ENCODE data around the gene ITPR2.
A peak's percentile ranks its signal among the peaks of the same experiment; 100 is the strongest.

Gene ITPR2

DNA sequence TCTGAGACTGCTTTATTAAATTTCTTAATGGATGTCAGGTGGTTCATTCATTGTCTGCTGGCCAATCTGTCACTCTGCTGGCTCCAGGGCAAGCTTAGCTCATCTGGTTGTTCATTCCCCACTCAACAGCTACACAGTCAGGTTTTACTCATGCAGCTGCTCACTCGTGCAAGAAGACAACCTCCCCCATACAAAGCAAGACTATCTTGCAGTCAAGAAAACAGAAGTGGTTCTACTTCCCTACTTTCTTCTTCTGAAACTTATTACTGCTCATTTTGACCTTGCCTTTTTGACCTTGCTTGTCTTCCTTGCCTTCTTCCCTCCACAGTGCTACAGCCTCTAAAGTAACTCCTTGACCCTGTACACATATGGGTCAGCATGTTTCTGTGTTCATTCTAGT is 359.7 kb downstream of the ITPR2 start:
- no peak overlapping the region for H3K27ac ChIP-seq (ENCODE audit: low read depth, low read length)
- peaks cover 0 to 1% of the 10 kb centered on the region in 2 experiments for H3K4me1 ChIP-seq (ENCODE audit: control insufficient read depth in 1 of 2, insufficient read depth in 2 of 2, low read length in 2 of 2)
- no peak overlapping the region for H2AFZ ChIP-seq (ENCODE audit: insufficient read depth, low read length, poor library complexity)
- no peak overlapping the region for H4K12ac ChIP-seq (ENCODE audit: low read depth, low read length)
- H3K79me2 ChIP-seq (ENCODE audit: control insufficient read depth, insufficient read depth, low read length, poor library complexity), result no peaks in the 10 kb centered on the region
- no peak overlapping the region for H3K4me3 ChIP-seq (ENCODE audit: low read depth, low read length)
- no peak overlapping the region for H4K91ac ChIP-seq (ENCODE audit: low read depth, low read length)
- H3K4me2 ChIP-seq (ENCODE audit: low read length), result no peak overlapping the region
- no peak overlapping the region for H3K14ac ChIP-seq (ENCODE audit: low read length)
- H3K9ac ChIP-seq (ENCODE audit: low read length), result no peak overlapping the region
- no peak overlapping the region for H2BK120ac ChIP-seq (ENCODE audit: insufficient read depth, low read length, poor library complexity)
- H2BK5ac ChIP-seq (ENCODE audit: low read depth, low read length, poor library complexity), result no peak overlapping the region
- H3K18ac ChIP-seq (ENCODE audit: low read length), result no peak overlapping the region
- no peak overlapping the region for H2BK12ac ChIP-seq (ENCODE audit: low read length)
- H3K23ac ChIP-seq (ENCODE audit: low read length), result no peak overlapping the region
- H3K4ac ChIP-seq (ENCODE audit: low read depth, low read length), result no peak overlapping the region
- no peaks in the 10 kb centered on the region for H3K79me1 ChIP-seq (ENCODE audit: low read length)
- peaks cover 0 to 3% of the 10 kb centered on the region in 2 experiments for H3K36me3 ChIP-seq (ENCODE audit: control insufficient read depth in 1 of 2, insufficient read depth in 2 of 2, low read length in 2 of 2)
- no peaks in the 10 kb centered on the region for H3K27me3 ChIP-seq (ENCODE audit: insufficient read depth, low read length)
- H4K8ac ChIP-seq (ENCODE audit: low read depth, low read length), result no peak overlapping the region
- no peak overlapping the region for H2AK5ac ChIP-seq (ENCODE audit: low read length)
- H3K9me3 ChIP-seq (ENCODE audit: insufficient read depth, low read depth, low read length), result no peaks in the 10 kb centered on the region
- WGBS (ENCODE audit: extremely low coverage, insufficient coverage, insufficient read length), result no CpG with 5 or more reads among the region's 1 CpG
- DNase-seq, result no peak

DNA sequence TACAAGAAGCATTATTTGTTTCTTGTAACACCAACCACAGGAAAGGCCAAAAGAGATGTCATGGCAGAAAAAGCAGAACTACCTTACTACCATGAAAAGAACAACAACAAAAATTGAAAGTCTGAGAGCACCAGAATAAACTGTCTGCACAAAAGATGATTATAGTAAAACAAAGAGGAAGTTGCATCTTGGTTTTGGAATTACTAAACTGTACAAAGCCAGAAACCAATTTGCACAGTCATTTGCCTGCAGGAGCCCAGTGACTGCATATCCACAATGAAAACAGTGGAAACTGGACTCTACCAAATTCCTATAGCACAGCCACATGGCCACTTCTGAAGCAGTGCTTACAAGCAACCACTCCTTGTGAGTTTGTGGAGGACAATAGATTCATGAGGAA is 361.4 kb downstream of the ITPR2 start:
- no peak overlapping the region for H4K91ac ChIP-seq (ENCODE audit: low read depth, low read length)
- peaks cover 0 to 1% of the 10 kb centered on the region in 2 experiments for H3K4me1 ChIP-seq (ENCODE audit: control insufficient read depth in 1 of 2, insufficient read depth in 2 of 2, low read length in 2 of 2)
- H3K27ac ChIP-seq (ENCODE audit: low read depth, low read length), result no peak overlapping the region
- no peak overlapping the region for H3K9ac ChIP-seq (ENCODE audit: low read length)
- H3K4ac ChIP-seq (ENCODE audit: low read depth, low read length), result no peak overlapping the region
- no peak overlapping the region for H2AFZ ChIP-seq (ENCODE audit: insufficient read depth, low read length, poor library complexity)
- no peak overlapping the region for H3K14ac ChIP-seq (ENCODE audit: low read length)
- H3K18ac ChIP-seq (ENCODE audit: low read length), result no peak overlapping the region
- DNase-seq, result peak in 1 of 2 donors; percentile 11
- H4K8ac ChIP-seq (ENCODE audit: low read depth, low read length), result no peak overlapping the region
- H3K4me2 ChIP-seq (ENCODE audit: low read length), result no peak overlapping the region
- H3K79me2 ChIP-seq (ENCODE audit: control insufficient read depth, insufficient read depth, low read length, poor library complexity), result no peaks in the 10 kb centered on the region
- H3K27me3 ChIP-seq (ENCODE audit: insufficient read depth, low read length), result no peaks in the 10 kb centered on the region
- H3K36me3 ChIP-seq (ENCODE audit: control insufficient read depth in 1 of 2, insufficient read depth in 2 of 2, low read length in 2 of 2), result peaks cover 0 to 3% of the 10 kb centered on the region in 2 experiments
- no peak overlapping the region for H2BK12ac ChIP-seq (ENCODE audit: low read length)
- no peak overlapping the region for H3K23ac ChIP-seq (ENCODE audit: low read length)
- H2BK120ac ChIP-seq (ENCODE audit: insufficient read depth, low read length, poor library complexity), result no peak overlapping the region
- H2BK5ac ChIP-seq (ENCODE audit: low read depth, low read length, poor library complexity), result no peak overlapping the region
- H3K9me3 ChIP-seq (ENCODE audit: insufficient read depth, low read depth, low read length), result no peaks in the 10 kb centered on the region
- no peak overlapping the region for H4K12ac ChIP-seq (ENCODE audit: low read depth, low read length)
- H2AK5ac ChIP-seq (ENCODE audit: low read length), result no peak overlapping the region
- H3K4me3 ChIP-seq (ENCODE audit: low read depth, low read length), result no peak overlapping the region
- H3K79me1 ChIP-seq (ENCODE audit: low read length), result no peaks in the 10 kb centered on the region

DNA sequence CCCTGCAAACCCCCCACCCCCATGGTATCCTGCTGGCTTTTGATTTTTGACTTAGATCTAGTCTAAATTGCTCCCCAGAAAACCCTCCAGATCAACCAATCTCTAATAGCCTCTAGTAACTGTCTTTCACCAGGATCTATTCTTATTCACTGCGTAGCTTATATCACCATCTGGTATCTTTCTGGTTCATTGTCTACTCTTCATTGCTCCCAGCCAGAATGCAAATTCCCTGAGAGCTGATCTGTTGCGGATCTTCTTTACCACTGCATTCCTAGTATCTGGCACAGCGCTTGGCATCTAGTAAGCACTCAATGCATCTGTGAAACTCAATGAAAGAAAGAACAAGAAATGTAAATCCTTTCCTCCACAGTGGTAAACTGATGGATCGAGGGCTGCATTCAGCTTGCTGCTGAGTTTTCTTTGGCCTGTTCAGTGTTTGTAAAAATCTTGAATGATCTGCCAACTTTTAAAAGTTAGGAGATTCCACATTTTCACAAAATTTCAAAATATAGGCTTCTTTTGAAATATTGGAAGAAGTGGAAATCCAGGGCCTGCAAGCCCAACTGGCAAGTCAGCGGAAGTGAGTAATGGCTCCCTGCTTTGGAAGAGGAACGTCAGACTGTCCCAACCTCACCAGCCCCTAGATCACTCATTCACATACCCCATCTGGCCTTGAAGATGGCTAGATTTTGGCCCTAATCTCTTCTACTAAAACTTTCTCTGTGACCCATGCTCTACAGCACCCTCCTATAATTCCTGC is 363.4 kb downstream of the ITPR2 start:
- Histone ChIP-seq H2AFZ (ENCODE audit: insufficient read depth, low read length, poor library complexity) (no peak overlapping the region), H3K79me2 (ENCODE audit: control insufficient read depth, insufficient read depth, low read length, poor library complexity) (no peaks in the 10 kb centered on the region), H2BK120ac (ENCODE audit: insufficient read depth, low read length, poor library complexity) (no peak overlapping the region), H3K36me3 (ENCODE audit: control insufficient read depth in 1 of 2, insufficient read depth in 2 of 2, low read length in 2 of 2) (no peaks in the 10 kb centered on the region), H3K4me1 (ENCODE audit: control insufficient read depth in 1 of 2, insufficient read depth in 2 of 2, low read length in 2 of 2) (peaks cover 0 to 1% of the 10 kb centered on the region in 2 experiments), H4K8ac (ENCODE audit: low read depth, low read length) (no peak overlapping the region), H3K9me3 (ENCODE audit: insufficient read depth, low read depth, low read length) (no peaks in the 10 kb centered on the region), H3K4me3 (ENCODE audit: low read depth, low read length) (no peak overlapping the region), H3K79me1 (ENCODE audit: low read length) (no peaks in the 10 kb centered on the region), H3K23ac (ENCODE audit: low read length) (no peak overlapping the region), H3K14ac (ENCODE audit: low read length) (no peak overlapping the region), H3K27me3 (ENCODE audit: insufficient read depth, low read length) (no peaks in the 10 kb centered on the region), H3K4me2 (ENCODE audit: low read length) (no peak overlapping the region), H3K27ac (ENCODE audit: low read depth, low read length) (no peak overlapping the region), H3K4ac (ENCODE audit: low read depth, low read length) (no peak overlapping the region), H2AK5ac (ENCODE audit: low read length) (no peak overlapping the region), H3K18ac (ENCODE audit: low read length) (no peak overlapping the region), H2BK12ac (ENCODE audit: low read length) (no peak overlapping the region), H2BK5ac (ENCODE audit: low read depth, low read length, poor library complexity) (no peak overlapping the region), H4K91ac (ENCODE audit: low read depth, low read length) (no peak overlapping the region), H4K12ac (ENCODE audit: low read depth, low read length) (no peak overlapping the region), H3K9ac (ENCODE audit: low read length) (no peak overlapping the region)
- no CpG with 5 or more reads among the region's 6 CpGs for WGBS (ENCODE audit: extremely low coverage, insufficient coverage, insufficient read length)
- no peak for DNase-seq

DNA sequence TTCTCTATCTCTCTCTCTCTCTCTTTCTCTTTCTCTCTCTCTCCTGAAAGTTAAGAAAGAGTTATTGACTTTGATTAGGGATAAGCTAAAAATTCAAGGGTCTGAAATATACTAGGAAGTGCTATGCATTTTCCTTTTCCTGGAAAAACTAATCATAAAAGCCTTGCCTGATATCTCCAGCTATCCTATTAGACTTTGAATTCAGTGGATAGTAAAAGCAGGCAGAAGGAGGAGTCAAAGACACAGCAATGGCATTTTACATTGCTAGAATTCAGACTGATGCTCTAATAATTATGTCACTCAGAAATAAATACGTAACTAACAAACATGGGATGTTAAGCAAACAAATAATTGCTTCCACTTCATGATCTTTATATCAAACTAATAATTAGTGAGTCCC is 365.6 kb downstream of the ITPR2 start:
- no peak overlapping the region for H3K27ac ChIP-seq (ENCODE audit: low read depth, low read length)
- no peak overlapping the region for H3K4me2 ChIP-seq (ENCODE audit: low read length)
- no peak overlapping the region for H4K12ac ChIP-seq (ENCODE audit: low read depth, low read length)
- no peak overlapping the region for H2BK120ac ChIP-seq (ENCODE audit: insufficient read depth, low read length, poor library complexity)
- H3K9ac ChIP-seq (ENCODE audit: low read length), result no peak overlapping the region
- no peaks in the 10 kb centered on the region for H3K79me1 ChIP-seq (ENCODE audit: low read length)
- H3K18ac ChIP-seq (ENCODE audit: low read length), result no peak overlapping the region
- no peaks in the 10 kb centered on the region for H3K27me3 ChIP-seq (ENCODE audit: insufficient read depth, low read length)
- no peak overlapping the region for H3K4me3 ChIP-seq (ENCODE audit: low read depth, low read length)
- H3K36me3 ChIP-seq (ENCODE audit: control insufficient read depth in 1 of 2, insufficient read depth in 2 of 2, low read length in 2 of 2), result no peaks in the 10 kb centered on the region
- no peaks in the 10 kb centered on the region for H3K79me2 ChIP-seq (ENCODE audit: control insufficient read depth, insufficient read depth, low read length, poor library complexity)
- DNase-seq, result no peak
- H3K4me1 ChIP-seq (ENCODE audit: control insufficient read depth in 1 of 2, insufficient read depth in 2 of 2, low read length in 2 of 2), result no peaks in the 10 kb centered on the region
- H3K4ac ChIP-seq (ENCODE audit: low read depth, low read length), result no peak overlapping the region
- no peak overlapping the region for H2AFZ ChIP-seq (ENCODE audit: insufficient read depth, low read length, poor library complexity)
- no peak overlapping the region for H3K23ac ChIP-seq (ENCODE audit: low read length)
- H3K9me3 ChIP-seq (ENCODE audit: insufficient read depth, low read depth, low read length), result no peaks in the 10 kb centered on the region
- no peak overlapping the region for H4K8ac ChIP-seq (ENCODE audit: low read depth, low read length)
- no peak overlapping the region for H2AK5ac ChIP-seq (ENCODE audit: low read length)
- no peak overlapping the region for H2BK5ac ChIP-seq (ENCODE audit: low read depth, low read length, poor library complexity)
- H3K14ac ChIP-seq (ENCODE audit: low read length), result no peak overlapping the region
- no peak overlapping the region for H2BK12ac ChIP-seq (ENCODE audit: low read length)
- no peak overlapping the region for H4K91ac ChIP-seq (ENCODE audit: low read depth, low read length)
- WGBS (ENCODE audit: extremely low coverage, insufficient coverage, insufficient read length), result no CpG with 5 or more reads among the region's 1 CpG

All from trophoblast cell (in vitro differentiated cells and primary cell).